Astrocyte (in vitro differentiated cells and primary cell): ENCODE measurements around the gene AUTS2. TPM values are rescaled to one million over a fixed set of nuclear protein-coding genes. Genes with fewer than 3 reads are reported as not detected.

Experiments used
- DNase-seq: peaks from one replicate; pipeline ENCODE4 v3.0.0-alpha.2; 2010; ENCODE audit warnings: low read depth
- FAIRE-seq: peaks from 2 replicates; lab custom pipeline; 2011; peaks lifted over from hg19 to GRCh38; lab: Jason Lieb, UNC
- H2AFZ ChIP-seq: 2 replicates; pipeline ENCODE4 v1.6.0; 2012; ENCODE audit warnings: low read depth, low read length, inconsistent platforms
- H3K27ac ChIP-seq: 2 replicates; pipeline ENCODE4 v1.5.1; 2011; ENCODE audit warnings: low read depth, low read length, inconsistent platforms
- H3K27me3 ChIP-seq: 2 replicates; pipeline ENCODE4 v1.6.0; 2011; ENCODE audit warnings: low read length, inconsistent platforms; ENCODE audit not compliant: insufficient read depth
- H3K36me3 ChIP-seq: 2 replicates; pipeline ENCODE4 v1.5.1; 2011; ENCODE audit warnings: low read length, inconsistent platforms; ENCODE audit not compliant: insufficient read depth
- H3K4me1 ChIP-seq: 2 replicates; pipeline ENCODE4 v1.5.1; 2011; ENCODE audit warnings: low read length, inconsistent platforms; ENCODE audit not compliant: insufficient read depth
- H3K4me2 ChIP-seq: 2 replicates; pipeline ENCODE4 v1.6.0; 2012; ENCODE audit warnings: low read length, inconsistent platforms
- H3K4me3 ChIP-seq: 2 replicates; pipeline ENCODE4 v1.5.1; 2011; ENCODE audit warnings: low read depth, mild to moderate bottlenecking, low read length, inconsistent platforms; ENCODE audit not compliant: insufficient read depth
- H3K79me2 ChIP-seq: 2 replicates; pipeline ENCODE4 v1.6.0; 2012; ENCODE audit warnings: mild to moderate bottlenecking, low read length, inconsistent platforms; ENCODE audit not compliant: insufficient read depth
- H3K9ac ChIP-seq: 2 replicates; pipeline ENCODE4 v1.6.0; 2012; ENCODE audit warnings: mild to moderate bottlenecking, low read length, inconsistent platforms
- H3K9me3 ChIP-seq: 2 replicates; pipeline ENCODE4 v1.5.1; 2012; ENCODE audit warnings: low read depth, mild to moderate bottlenecking, low read length, inconsistent platforms; ENCODE audit not compliant: insufficient read depth
- H4K20me1 ChIP-seq: 2 replicates; pipeline ENCODE4 v1.6.0; 2012; ENCODE audit warnings: low read length, inconsistent platforms; ENCODE audit not compliant: insufficient read depth
- H3K27ac Mint-ChIP-seq: one replicate; pipeline ENCODE4 v1.8.0; 2021; ENCODE audit warnings: mild to moderate bottlenecking, mixed read lengths; ENCODE audit not compliant: unreplicated experiment
- H3K27me3 Mint-ChIP-seq: one replicate; pipeline ENCODE4 v1.8.0; 2021; ENCODE audit warnings: low read depth, mixed read lengths; ENCODE audit not compliant: unreplicated experiment
- H3K36me3 Mint-ChIP-seq: one replicate; pipeline ENCODE4 v1.8.0; 2021; ENCODE audit warnings: low read depth, mixed read lengths; ENCODE audit not compliant: unreplicated experiment
- H3K4me1 Mint-ChIP-seq: one replicate; pipeline ENCODE4 v1.8.0; 2021; ENCODE audit warnings: low read depth, mixed read lengths; ENCODE audit not compliant: unreplicated experiment
- H3K4me3 Mint-ChIP-seq: one replicate; pipeline ENCODE4 v1.8.0; 2021; ENCODE audit warnings: mild to moderate bottlenecking, moderate library complexity, mixed read lengths; ENCODE audit not compliant: unreplicated experiment
- H3K9me3 Mint-ChIP-seq: one replicate; pipeline ENCODE4 v1.8.0; 2021; ENCODE audit warnings: mild to moderate bottlenecking, mixed read lengths; ENCODE audit not compliant: unreplicated experiment
- CTCF ChIP-seq: IDR thresholded peaks from 2 replicates; pipeline ENCODE4 v1.5.1; 2011; ENCODE audit warnings: low read depth, mild to moderate bottlenecking, inconsistent platforms, low read length, moderate library complexity; ENCODE audit not compliant: insufficient read depth
- EZH2 ChIP-seq: IDR thresholded peaks from 2 replicates; pipeline ENCODE4 v1.6.1; 2012; ENCODE audit warnings: mild to moderate bottlenecking, low read length, inconsistent platforms; ENCODE audit not compliant: insufficient read depth
- total RNA-seq: library from RNA; stranded (reverse); gene quantifications from 2 replicates; pipeline ENCODE4 v1.2.1, GENCODE V29; 2021

The AUTS2 gene
- total RNA-seq, 1 donor from 2014 or later = 73.2 TPM

GRCh38 chr7:70113536-70113935 is 515.3 kb downstream of the AUTS2 start:
- Histone ChIP-seq H3K4me3 (no peak overlapping the region), H3K27me3 (no peaks in the 10 kb centered on the region), H3K79me2 (no peaks in the 10 kb centered on the region), H3K4me1 (no peaks in the 10 kb centered on the region), H3K27ac (no peak overlapping the region), H4K20me1 (peaks cover 3% of the 10 kb centered on the region), H3K4me2 (no peak overlapping the region), H3K36me3 (no peaks in the 10 kb centered on the region), H3K9ac (no peak overlapping the region), H3K9me3 (no peaks in the 10 kb centered on the region), H2AFZ (no peak overlapping the region)
- H3K4me1 Mint-ChIP-seq = peaks cover 15% of the 10 kb centered on the region
- H3K36me3 Mint-ChIP-seq = peaks cover 3% of the 10 kb centered on the region
- TF ChIP-seq EZH2 = no peak
- no peak for TF ChIP-seq CTCF
- FAIRE-seq (no peak), DNase-seq (peak; percentile 29)
- H3K4me3 Mint-ChIP-seq = no peak overlapping the region
- H3K27me3 Mint-ChIP-seq = no peaks in the 10 kb centered on the region
- H3K27ac Mint-ChIP-seq = no peak overlapping the region
- H3K9me3 Mint-ChIP-seq = no peaks in the 10 kb centered on the region

GRCh38 chr7:70114806-70115205 is 516.5 kb downstream of the AUTS2 start:
- H3K4me3 ChIP-seq = no peak overlapping the region
- Mint-ChIP-seq H3K9me3 (no peaks in the 10 kb centered on the region), H3K27ac (peak overlapping the region; percentile 78), H3K4me3 (no peak overlapping the region), H3K27me3 (no peaks in the 10 kb centered on the region), H3K4me1 (peaks cover 15% of the 10 kb centered on the region), H3K36me3 (peaks cover 9% of the 10 kb centered on the region)
- H3K79me2 ChIP-seq = no peaks in the 10 kb centered on the region
- no peak for DNase-seq
- no peak overlapping the region for H3K4me2 ChIP-seq
- H3K27ac ChIP-seq = no peak overlapping the region
- H3K9ac ChIP-seq = no peak overlapping the region
- no peaks in the 10 kb centered on the region for H3K9me3 ChIP-seq
- FAIRE-seq = no peak
- TF ChIP-seq EZH2 = no peak
- no peak for TF ChIP-seq CTCF
- H3K27me3 ChIP-seq = no peaks in the 10 kb centered on the region
- no peaks in the 10 kb centered on the region for H3K36me3 ChIP-seq
- H3K4me1 ChIP-seq = no peaks in the 10 kb centered on the region
- H2AFZ ChIP-seq = no peak overlapping the region
- H4K20me1 ChIP-seq = peaks cover 3% of the 10 kb centered on the region

- Histone ChIP-seq H3K27ac (no peak overlapping the region), H3K79me2 (no peaks in the 10 kb centered on the region), H3K4me1 (no peaks in the 10 kb centered on the region), H3K4me2 (no peak overlapping the region), H3K9me3 (no peaks in the 10 kb centered on the region), H2AFZ (no peak overlapping the region), H4K20me1 (peaks cover 3% of the 10 kb centered on the region), H3K9ac (no peak overlapping the region), H3K4me3 (no peak overlapping the region), H3K36me3 (no peaks in the 10 kb centered on the region), H3K27me3 (no peaks in the 10 kb centered on the region)
- H3K27ac Mint-ChIP-seq = no peak overlapping the region
- no peak overlapping the region for H3K4me3 Mint-ChIP-seq
- DNase-seq (no peak), FAIRE-seq (no peak)
- no peak for TF ChIP-seq CTCF
- no peak for TF ChIP-seq EZH2
- peaks cover 6% of the 10 kb centered on the region for H3K9me3 Mint-ChIP-seq
- H3K4me1 Mint-ChIP-seq = peaks cover 15% of the 10 kb centered on the region
- H3K27me3 Mint-ChIP-seq = no peaks in the 10 kb centered on the region
- peaks cover 17% of the 10 kb centered on the region for H3K36me3 Mint-ChIP-seq
These were observed 518.0 kb downstream of the AUTS2 start for GRCh38 chr7:70116244-70116643.
